Neural cell (in vitro differentiated cells): ENCODE results near the gene COL24A1. TPM values are rescaled to one million over a fixed set of nuclear protein-coding genes. Genes with fewer than 3 reads are reported as not detected.

ENCODE experiments used
- H2AFZ ChIP-seq: fragments of 200-600, 300-800 bp; sonication (generic), shearing (Covaris generic); 2 replicates; pipeline ENCODE4 v1.6.0; 2014; ENCODE audit warnings: low read depth, mild to moderate bottlenecking, antibody characterized with exemption, low read length, moderate library complexity
- H3F3A ChIP-seq: fragments of 200-600 bp; shearing (Covaris generic); 2 replicates; pipeline ENCODE4 v1.6.1; 2016; ENCODE audit warnings: mild to moderate bottlenecking, moderate library complexity, mixed read lengths, antibody characterized with exemption, low read length; ENCODE audit not compliant: insufficient read depth, poor library complexity, severe bottlenecking
- H3K27ac ChIP-seq: fragments of 200-600, 300-800 bp; sonication (generic), shearing (Covaris generic); 2 replicates; pipeline ENCODE4 v1.5.1; 2014; ENCODE audit warnings: mild to moderate bottlenecking, low read length, moderate library complexity
- H3K27me3 ChIP-seq: fragments of 300-800, 200-600 bp; sonication (generic), shearing (Covaris generic); 2 replicates; pipeline ENCODE4 v1.6.0; 2014; ENCODE audit warnings: mild to moderate bottlenecking, low read depth, low read length, moderate library complexity; ENCODE audit not compliant: insufficient read depth
- H3K36me3 ChIP-seq: fragments of 300-800, 200-600 bp; sonication (generic), shearing (Covaris generic); 2 replicates; pipeline ENCODE4 v1.5.1; 2014; ENCODE audit warnings: mild to moderate bottlenecking, antibody characterized with exemption, low read length, moderate library complexity; ENCODE audit not compliant: insufficient read depth
- H3K4me2 ChIP-seq: fragments of 300-800, 200-600 bp; sonication (generic), shearing (Covaris generic); 2 replicates; pipeline ENCODE4 v1.6.0; 2014; ENCODE audit warnings: mild to moderate bottlenecking, low read length
- H3K4me3 ChIP-seq: fragments of 300-800, 200-600 bp; sonication (generic), shearing (Covaris generic); 2 replicates; pipeline ENCODE4 v1.5.1; 2014; ENCODE audit warnings: mild to moderate bottlenecking, low read length, moderate library complexity
- H3K79me2 ChIP-seq: fragments of 200-600 bp; shearing (Covaris generic); replicated peaks from 2 replicates; pipeline ENCODE4 v1.6.0; 2014; ENCODE audit warnings: mild to moderate bottlenecking, low read length, moderate library complexity; ENCODE audit not compliant: insufficient read depth
- H3K9ac ChIP-seq: fragments of 300-800, 200-600 bp; sonication (generic), shearing (Covaris generic); 2 replicates; pipeline ENCODE4 v1.6.1; 2016; ENCODE audit warnings: mild to moderate bottlenecking, low read length, mixed read lengths
- H3K9me2 ChIP-seq: fragments of 200-600 bp; shearing (Covaris generic); 2 replicates; pipeline ENCODE4 v1.6.1; 2016; ENCODE audit warnings: mild to moderate bottlenecking, low read length, mixed read lengths; ENCODE audit not compliant: insufficient read depth
- H3K9me3 ChIP-seq: fragments of 200-600, 300-800 bp; sonication (generic), shearing (Covaris generic); 2 replicates; pipeline ENCODE4 v1.6.1; 2016; ENCODE audit warnings: mild to moderate bottlenecking, mixed run types, low read length, moderate library complexity, mixed read lengths
- H4K20me1 ChIP-seq: fragments of 200-600 bp; shearing (Covaris generic); 2 replicates; pipeline ENCODE4 v1.6.1; 2016; ENCODE audit warnings: mild to moderate bottlenecking, mixed run types; ENCODE audit not compliant: insufficient read depth
- CTCF ChIP-seq: fragments of 450-650 bp; IDR thresholded peaks from 2 replicates; pipeline ENCODE4 v1.5.1; 2014; ENCODE audit warnings: antibody characterized with exemption, mild to moderate bottlenecking, moderate library complexity; ENCODE audit not compliant: poor library complexity, severe bottlenecking
- EP300 ChIP-seq: fragments of 450-650 bp; conservative IDR thresholded peaks from 2 replicates; pipeline ENCODE4 v1.6.1; 2014; ENCODE audit warnings: antibody characterized with exemption, mild to moderate bottlenecking, moderate library complexity; ENCODE audit not compliant: poor library complexity, severe bottlenecking
- EZH2 ChIP-seq: fragments of 200-600, 300-800 bp; shearing (Covaris generic), sonication (generic); IDR thresholded peaks from 2 replicates; pipeline ENCODE4 v1.6.1; 2014; ENCODE audit warnings: antibody characterized with exemption, low read length, borderline replicate concordance, mild to moderate bottlenecking; ENCODE audit not compliant: insufficient read depth, poor library complexity, severe bottlenecking
- MXI1 ChIP-seq: fragments of 450-650 bp; conservative IDR thresholded peaks from 2 replicates; pipeline ENCODE4 v1.6.1; 2014; ENCODE audit warnings: antibody characterized with exemption, mild to moderate bottlenecking; ENCODE audit not compliant: poor library complexity, severe bottlenecking
- POLR2AphosphoS5 ChIP-seq: IDR thresholded peaks from 2 replicates; pipeline ENCODE4 v1.6.1; 2012
- RAD21 ChIP-seq: fragments of 450-650 bp; conservative IDR thresholded peaks from 2 replicates; pipeline ENCODE4 v1.6.1; 2014; ENCODE audit warnings: antibody characterized with exemption, mild to moderate bottlenecking, moderate library complexity
- REST ChIP-seq: IDR thresholded peaks from 2 replicates; pipeline ENCODE4 v1.6.1; 2012; ENCODE audit warnings: borderline replicate concordance
- SMC3 ChIP-seq: fragments of 450-650 bp; conservative IDR thresholded peaks from 2 replicates; pipeline ENCODE4 v1.6.1; 2014; ENCODE audit warnings: antibody characterized with exemption, mild to moderate bottlenecking, moderate library complexity; ENCODE audit not compliant: poor library complexity
- TAF1 ChIP-seq: IDR thresholded peaks from 2 replicates; pipeline ENCODE4 v1.6.1; 2012; ENCODE audit warnings: low read depth
- polyA plus RNA-seq: library from polyadenylated mRNA; depleted of rRNA; stranded (reverse); fragments of >200 nt; gene quantifications from 2 replicates; pipeline ENCODE4 v1.2.3, GENCODE V29; 2014

Gene COL24A1
- polyA plus RNA-seq, 1 donor from 2014 or later: 0.19 TPM

GRCh38 chr1:86138746-86139145 is 17.8 kb downstream of the COL24A1 start:
- Histone ChIP-seq H3K36me3 (no peaks in the 10 kb centered on the region), H3K4me3 (no peak overlapping the region), H2AFZ (no peak overlapping the region), H3K79me2 (no peaks in the 10 kb centered on the region), H3K27ac (no peak overlapping the region), H3K9ac (no peak overlapping the region), H3F3A (no peaks in the 10 kb centered on the region), H3K9me3 (no peaks in the 10 kb centered on the region), H3K27me3 (no peaks in the 10 kb centered on the region), H3K9me2 (no peaks in the 10 kb centered on the region), H3K4me2 (no peak overlapping the region), H4K20me1 (no peaks in the 10 kb centered on the region)
- TF ChIP-seq EP300 (no peak), SMC3 (no peak), POLR2AphosphoS5 (no peak), TAF1 (no peak), EZH2 (no peak), CTCF (no peak), MXI1 (no peak), RAD21 (no peak), REST (no peak)

GRCh38 chr1:86137436-86137835 is 19.1 kb downstream of the COL24A1 start:
- no peak for TF ChIP-seq CTCF
- TF ChIP-seq EZH2: no peak
- TF ChIP-seq REST: no peak
- no peak for TF ChIP-seq MXI1
- no peak for TF ChIP-seq RAD21
- no peak for TF ChIP-seq EP300
- no peak for TF ChIP-seq POLR2AphosphoS5
- TF ChIP-seq TAF1: no peak
- no peak for TF ChIP-seq SMC3
- H4K20me1 ChIP-seq: no peaks in the 10 kb centered on the region
- H3K79me2 ChIP-seq: no peaks in the 10 kb centered on the region
- H3K4me3 ChIP-seq: no peak overlapping the region
- no peak overlapping the region for H3K9ac ChIP-seq
- no peaks in the 10 kb centered on the region for H3K36me3 ChIP-seq
- H3K27ac ChIP-seq: no peak overlapping the region
- no peaks in the 10 kb centered on the region for H3F3A ChIP-seq
- no peak overlapping the region for H2AFZ ChIP-seq
- no peaks in the 10 kb centered on the region for H3K27me3 ChIP-seq
- no peaks in the 10 kb centered on the region for H3K9me2 ChIP-seq
- H3K4me2 ChIP-seq: no peak overlapping the region
- no peaks in the 10 kb centered on the region for H3K9me3 ChIP-seq
